HG03558 (cell line): ENCODE data around the gene AK2.
"Not testable (repeated sequence)": the region's sequence is repeated elsewhere in the genome, so short reads cannot be mapped to it uniquely, and the experiment has no call there.

ENCODE experiments used
- ATAC-seq: cut with Tn5 transposase; IDR thresholded peaks from one replicate; pipeline ENCODE4 v1.9.1; 2021; ENCODE audit warnings: moderate number of reproducible peaks; ENCODE audit not compliant: unreplicated experiment; ENCODE audit errors: extremely low read depth

AK2 gene

GRCh38 chr1:33003657-33004056 lies 33.0 kb downstream of the AK2 start:
- ATAC-seq: no peak

GRCh38 chr1:33002006-33002405 lies 34.7 kb downstream of the AK2 start:
- ATAC-seq: no peak

GRCh38 chr1:33001282-33001681 lies 35.4 kb downstream of the AK2 start:
- ATAC-seq: no peak

DNA sequence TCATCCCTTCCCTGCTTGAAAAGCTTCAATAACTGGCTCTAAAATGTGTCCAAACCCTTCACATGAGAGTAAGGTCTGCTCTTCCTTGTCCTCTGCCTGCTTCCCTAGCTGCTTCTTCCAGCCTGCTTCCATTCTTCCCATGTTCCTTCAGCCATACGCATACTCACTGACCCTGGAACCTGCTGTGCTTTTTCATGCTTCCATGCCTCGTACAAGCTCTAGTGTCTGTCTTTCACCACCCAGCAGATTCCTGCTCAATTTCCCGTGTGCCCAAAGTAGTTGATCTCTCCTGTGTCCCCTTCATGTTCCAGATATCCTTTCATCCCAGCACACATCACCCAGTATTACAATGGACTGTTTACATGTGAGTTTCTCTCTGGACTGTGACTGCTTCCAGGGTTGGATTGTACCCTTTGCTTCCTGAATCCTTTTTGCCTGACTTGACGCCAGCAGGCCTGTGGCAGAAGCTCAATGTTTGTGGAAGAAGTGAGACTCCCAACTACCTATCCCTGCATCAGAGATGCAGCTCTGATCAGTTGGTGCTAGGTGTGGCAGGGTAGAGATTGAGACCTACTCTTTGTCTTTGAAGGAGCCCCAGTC lies 36.2 kb downstream of the AK2 start:
- no peak for ATAC-seq

DNA sequence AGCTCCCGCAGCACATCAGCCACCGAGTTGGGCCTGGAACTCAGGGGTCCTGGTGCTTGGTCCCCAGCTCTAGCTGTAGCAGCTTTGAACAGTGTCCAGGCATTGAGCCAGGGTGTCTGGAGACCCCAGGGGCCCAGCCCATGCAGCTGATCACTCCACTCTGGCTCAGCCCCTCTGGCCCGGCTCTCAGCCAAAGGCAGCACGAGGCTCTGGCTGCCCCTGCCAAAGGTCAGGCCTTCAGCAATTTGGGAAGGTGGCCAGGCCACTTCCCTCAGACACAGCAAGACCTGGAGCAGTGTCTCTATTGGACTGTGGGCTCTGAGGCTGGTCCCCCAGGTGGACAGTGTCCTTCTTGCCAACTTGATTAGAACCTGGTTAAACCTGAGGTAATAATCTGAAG lies 37.7 kb downstream of the AK2 start:
- ATAC-seq: no peak

DNA sequence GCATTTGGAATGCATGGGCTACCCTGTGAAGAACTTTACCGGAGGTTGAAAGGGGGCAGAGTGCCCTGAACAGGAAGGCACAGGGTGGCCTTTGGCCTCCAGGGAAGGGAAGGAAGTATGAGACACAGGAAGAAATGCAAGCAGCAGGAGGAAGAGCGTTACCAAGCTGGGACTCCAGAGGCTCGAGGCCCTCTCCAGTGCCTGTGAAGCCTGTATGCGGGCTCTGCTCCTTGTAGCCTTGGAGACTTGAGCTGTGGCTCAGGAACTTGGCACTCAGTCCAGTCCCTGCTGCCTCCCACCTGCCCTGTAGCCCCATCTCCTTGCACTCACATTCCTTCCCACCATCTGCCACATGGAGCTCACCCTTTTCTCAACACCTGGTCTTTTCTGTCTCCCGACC lies 38.6 kb downstream of the AK2 start:
- ATAC-seq: no peak

DNA sequence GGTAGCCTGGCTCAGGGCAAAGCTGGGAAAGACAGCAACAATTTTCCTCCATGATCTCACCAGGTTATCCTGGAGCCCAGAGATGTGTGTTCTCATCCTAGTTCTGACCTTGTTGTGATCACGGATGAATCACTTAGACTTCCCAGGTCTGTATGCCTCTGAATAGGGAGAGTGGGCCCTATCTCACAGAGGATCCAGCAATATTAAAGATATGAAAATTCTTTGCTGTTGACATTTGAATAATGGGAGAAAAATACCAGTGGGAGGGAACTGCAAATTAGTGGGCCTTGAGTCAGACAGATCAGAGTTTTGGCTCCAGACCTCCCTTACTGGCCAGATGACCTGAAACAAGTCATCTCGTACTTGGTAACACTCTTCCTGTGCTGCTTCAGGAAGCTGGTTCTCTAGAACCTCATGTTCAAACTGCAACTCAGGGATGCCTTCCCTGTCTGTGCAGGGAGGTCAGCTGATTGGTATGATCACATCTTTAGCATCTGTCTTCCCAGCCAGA lies 39.2 kb downstream of the AK2 start:
- no peak for ATAC-seq

DNA sequence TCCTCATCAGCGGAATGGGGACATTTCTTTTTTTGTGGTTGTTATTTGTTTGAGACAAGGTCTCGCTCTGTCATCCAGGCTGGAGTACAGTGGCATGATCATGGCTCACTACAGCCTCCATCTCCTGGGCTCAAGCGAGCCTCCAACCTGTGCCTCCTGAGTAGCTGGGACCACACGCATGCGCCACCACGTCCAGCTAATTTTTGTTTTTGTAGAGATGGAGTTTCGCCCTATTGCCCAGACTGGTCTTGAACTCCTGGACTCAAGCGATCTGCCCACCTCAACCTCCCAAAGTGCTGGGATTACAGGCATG lies 43.4 kb downstream of the AK2 start:
- not testable (repeated sequence) for ATAC-seq

- peak; percentile 76 for ATAC-seq
Measured at GRCh38 chr1:32992489-32993323, 44.0 kb downstream of the AK2 start.

GRCh38 chr1:32991819-32992488 lies 44.7 kb downstream of the AK2 start:
- ATAC-seq: no peak

DNA sequence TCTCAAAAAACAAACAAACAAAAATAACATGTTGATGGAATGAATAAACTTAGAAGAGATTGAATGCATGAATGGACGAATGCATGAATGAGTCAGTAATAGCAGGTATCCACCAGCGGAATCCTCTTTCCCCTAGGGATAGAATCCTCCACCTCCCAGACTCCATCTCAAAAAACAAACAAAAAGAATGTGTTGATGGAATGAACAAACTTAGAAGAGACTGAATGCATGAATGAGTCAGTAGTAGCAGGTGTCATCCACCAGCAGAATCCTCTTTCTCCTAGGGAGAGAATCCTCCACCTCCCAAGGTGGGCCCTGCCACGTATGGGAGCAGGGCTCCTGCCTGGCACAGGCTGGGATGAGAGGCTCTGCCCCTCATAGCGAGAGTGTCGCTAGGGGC lies 45.3 kb downstream of the AK2 start:
- no peak for ATAC-seq

- no peak for ATAC-seq
Measured at GRCh38 chr1:32990887-32991286, 45.8 kb downstream of the AK2 start.

GRCh38 chr1:32989160-32990050 lies 47.3 kb downstream of the AK2 start:
- ATAC-seq: no peak

GRCh38 chr1:32988665-32989064 lies 48.0 kb downstream of the AK2 start:
- ATAC-seq: no peak

- ATAC-seq: no peak
Measured at GRCh38 chr1:32985226-32985625, 51.5 kb downstream of the AK2 start.

DNA sequence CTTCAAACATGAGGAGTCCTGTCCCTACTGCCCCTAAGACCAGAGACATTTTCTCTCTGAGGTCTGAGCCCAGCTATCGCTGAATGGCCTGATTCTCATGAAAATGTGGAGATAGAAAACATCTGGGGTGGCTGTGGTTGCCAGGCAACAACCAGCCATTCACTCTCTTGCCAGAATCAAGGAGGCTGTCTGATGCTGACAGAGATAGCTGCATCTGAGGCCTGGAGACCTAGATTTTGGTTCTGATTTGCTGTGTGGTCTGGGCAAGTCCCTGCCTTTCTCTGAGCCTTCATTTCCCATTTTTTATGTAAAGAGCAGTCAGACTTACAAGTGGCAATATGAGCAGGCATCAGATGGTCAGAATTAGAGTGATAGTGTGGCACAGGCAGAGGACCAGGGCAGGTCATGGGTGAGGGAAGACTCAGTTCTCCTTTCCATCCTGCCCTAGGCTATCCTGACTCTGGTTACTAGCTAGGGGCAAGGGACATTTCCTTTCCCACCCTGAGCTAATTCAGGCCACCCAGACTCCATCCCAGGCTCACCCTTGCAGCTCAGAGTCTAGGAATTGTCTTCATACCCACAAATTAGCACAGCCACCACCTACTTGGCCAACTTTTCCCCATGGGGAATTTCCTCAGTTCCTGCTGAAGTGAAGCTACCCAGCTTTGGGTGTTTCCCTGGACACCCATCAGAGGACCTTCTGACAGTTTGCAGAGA lies 52.1 kb downstream of the AK2 start:
- no peak for ATAC-seq

DNA sequence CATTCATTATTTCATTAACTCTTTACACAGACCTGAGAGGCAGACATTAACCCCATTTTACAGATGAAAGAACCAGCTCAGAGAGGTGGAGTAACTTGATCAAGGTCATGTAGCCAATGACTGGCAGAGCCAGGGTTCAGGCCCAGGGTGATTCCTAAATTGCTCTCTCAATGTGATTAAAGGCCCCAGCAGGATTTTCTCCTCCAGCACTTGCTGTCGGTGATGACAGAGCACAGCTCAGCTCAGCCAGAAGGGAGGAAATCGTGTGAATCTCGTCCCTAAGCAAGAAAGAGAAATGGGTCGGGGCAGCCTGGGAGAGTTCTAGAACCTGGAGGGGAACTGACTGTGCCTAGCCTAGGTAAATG lies 52.6 kb downstream of the AK2 start:
- ATAC-seq: no peak

DNA sequence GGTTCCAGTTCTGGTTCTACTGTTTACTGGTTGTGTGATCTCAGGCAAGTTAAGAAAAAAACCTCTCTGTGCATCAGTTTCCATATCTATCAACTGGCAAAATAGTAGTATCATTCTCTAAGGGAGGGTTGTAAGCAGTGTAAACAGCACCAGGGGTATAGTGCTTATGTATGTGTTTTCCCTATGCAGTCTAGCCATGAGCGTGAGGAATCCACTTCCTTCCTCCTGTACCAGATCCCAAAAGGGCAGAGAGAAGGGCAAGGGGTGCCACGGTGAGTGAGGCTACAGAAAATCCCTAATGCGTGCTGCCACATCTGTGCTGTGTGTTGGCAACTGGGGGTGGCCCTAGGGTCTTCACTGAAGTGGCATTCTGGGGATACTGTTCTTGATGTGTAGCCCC lies 53.7 kb downstream of the AK2 start:
- ATAC-seq: no peak

DNA sequence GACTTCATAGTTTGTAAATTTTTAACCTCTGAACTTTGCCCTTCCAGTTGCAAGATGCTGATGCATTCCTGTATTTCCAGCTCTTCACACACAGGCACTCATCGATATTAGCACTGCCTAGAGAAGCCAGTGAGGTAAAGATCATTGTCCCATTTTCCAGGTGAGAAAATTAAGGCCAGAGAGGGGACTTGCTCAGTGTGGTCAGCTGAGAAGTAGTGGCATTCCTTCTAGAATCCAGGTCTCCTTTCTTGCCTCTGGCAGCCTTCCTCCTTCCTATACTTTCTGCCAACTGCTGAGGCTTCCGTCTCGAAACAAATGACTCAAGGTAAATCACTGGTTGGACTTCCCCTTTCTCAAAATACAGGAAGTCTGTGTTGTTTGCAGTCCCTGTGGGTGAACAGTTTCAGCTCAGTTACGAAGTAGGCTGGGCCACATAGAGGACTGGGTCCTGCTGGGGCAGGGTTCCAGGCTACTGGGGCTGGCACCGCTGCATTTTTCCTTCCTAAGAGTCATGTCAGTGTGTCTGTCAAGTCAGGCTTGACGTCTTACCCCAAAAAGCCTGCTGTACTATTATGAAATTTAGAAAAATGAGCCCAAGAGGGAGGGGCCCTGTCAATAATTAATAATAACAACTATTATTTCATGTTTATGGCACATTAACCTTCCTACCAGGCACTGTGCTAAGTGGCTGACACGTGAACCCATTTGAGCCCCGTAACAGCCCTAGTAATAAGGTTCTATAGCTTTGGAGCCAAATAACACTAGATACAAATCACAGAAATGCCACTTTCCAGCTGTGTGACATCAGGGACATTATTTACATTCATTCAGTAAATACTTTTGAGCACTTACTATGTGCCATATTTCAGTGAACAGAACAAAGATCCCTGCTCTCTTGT lies 55.4 kb downstream of the AK2 start:
- peak; percentile 82 for ATAC-seq
